Mucosa of descending colon (tissue), 3 donors: ENCODE results near the gene EMX1. TPM values are rescaled to one million over a fixed set of nuclear protein-coding genes. Genes with fewer than 3 reads are reported as not detected.

ENCODE experiments used
- ATAC-seq: fragments of 200-7000 bp; cut with Tn5 transposase; one replicate; pipeline ENCODE4 v1.9.1; 2020; ENCODE audit warnings: mild to moderate bottlenecking, moderate library complexity
- DNase-seq, 3 donors: peaks; one replicate each; pipeline ENCODE4 v3.0.0-alpha.2; 2020
- H3K36me3 ChIP-seq: fragments of 200-600 bp; one replicate; pipeline ENCODE4 v1.8.0; 2021; ENCODE audit warnings: low read depth, mild to moderate bottlenecking
- H3K4me1 ChIP-seq: fragments of 200-600 bp; one replicate; pipeline ENCODE4 v1.8.0; 2021; ENCODE audit warnings: low read depth, mild to moderate bottlenecking
- H3K4me3 ChIP-seq: fragments of 200-600 bp; one replicate; pipeline ENCODE4 v1.8.0; 2021; ENCODE audit warnings: mild to moderate bottlenecking
- H3K9me3 ChIP-seq: fragments of 200-600 bp; one replicate; pipeline ENCODE4 v1.8.0; 2021; ENCODE audit warnings: mild to moderate bottlenecking
- intact Hi-C, 2 donors: fragments of 100-400 bp; cut with DNase I in 1 of 2; cut with micrococcal nuclease in 1 of 2; formaldehyde crosslinking; loops; one replicate each; pipeline versions ENCODE4 v1.11.0 to v1.11.1; 2022; cut with DNase I, micrococcal nuclease
- total RNA-seq, 3 donors: library from RNA; stranded (reverse); fragmentation: NEBNext Ultra II Directional in 2 of 3; extraction: Animal tissue kit (Norgen Biotek cat#: 25700) in 2 of 3; gene quantifications; one replicate each; pipeline versions ENCODE4 v1.2.1 to v1.2.4, GENCODE V29; 2021 to 2023
- TF ChIP-seq, protein P1 (sequence below): fragments of 200-600 bp; IDR thresholded peaks from one replicate; pipeline ENCODE4 v1.8.0; 2022; ENCODE audit warnings: antibody characterized with exemption, mild to moderate bottlenecking
- donor health status: DM: no; HTN: no; CAD: no; lungs with moderate emphysema.
- donor health status: DM: no; HTN: no; CAD: no.
- donor health status: DM: no; HTN: yes; CAD: no.

The EMX1 gene
- total RNA-seq, 3 donors from 2014 or later, result 0.96 to 3.6 (median 1.6) TPM

DNA sequence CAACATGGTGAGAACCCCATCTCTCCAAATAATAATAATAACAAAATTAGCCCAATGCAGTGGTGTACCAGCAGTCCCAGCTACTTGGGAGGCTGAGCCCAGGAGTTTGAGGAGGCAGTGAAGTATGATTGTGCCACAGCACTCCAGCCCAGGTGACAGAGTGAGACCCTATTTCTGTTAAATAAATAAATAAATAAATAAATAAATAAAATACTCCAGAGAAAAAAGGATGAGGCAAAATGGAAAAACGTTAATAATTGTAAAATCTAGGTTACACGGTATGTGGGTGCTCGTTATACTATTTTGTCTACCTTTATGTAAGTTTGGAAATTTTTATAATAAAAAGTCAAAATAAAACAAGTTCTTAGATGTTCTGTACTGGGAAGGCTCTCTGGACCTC, 8.6 kb upstream of the EMX1 start:
- intact Hi-C loops, result no loop called here
- TF ChIP-seq, protein P1, sequence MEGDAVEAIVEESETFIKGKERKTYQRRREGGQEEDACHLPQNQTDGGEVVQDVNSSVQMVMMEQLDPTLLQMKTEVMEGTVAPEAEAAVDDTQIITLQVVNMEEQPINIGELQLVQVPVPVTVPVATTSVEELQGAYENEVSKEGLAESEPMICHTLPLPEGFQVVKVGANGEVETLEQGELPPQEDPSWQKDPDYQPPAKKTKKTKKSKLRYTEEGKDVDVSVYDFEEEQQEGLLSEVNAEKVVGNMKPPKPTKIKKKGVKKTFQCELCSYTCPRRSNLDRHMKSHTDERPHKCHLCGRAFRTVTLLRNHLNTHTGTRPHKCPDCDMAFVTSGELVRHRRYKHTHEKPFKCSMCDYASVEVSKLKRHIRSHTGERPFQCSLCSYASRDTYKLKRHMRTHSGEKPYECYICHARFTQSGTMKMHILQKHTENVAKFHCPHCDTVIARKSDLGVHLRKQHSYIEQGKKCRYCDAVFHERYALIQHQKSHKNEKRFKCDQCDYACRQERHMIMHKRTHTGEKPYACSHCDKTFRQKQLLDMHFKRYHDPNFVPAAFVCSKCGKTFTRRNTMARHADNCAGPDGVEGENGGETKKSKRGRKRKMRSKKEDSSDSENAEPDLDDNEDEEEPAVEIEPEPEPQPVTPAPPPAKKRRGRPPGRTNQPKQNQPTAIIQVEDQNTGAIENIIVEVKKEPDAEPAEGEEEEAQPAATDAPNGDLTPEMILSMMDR, result no peak
- no peak for ATAC-seq
- DNase-seq, result no peak
- no peaks in the 10 kb centered on the region for H3K9me3 ChIP-seq
- no peak overlapping the region for H3K4me3 ChIP-seq
- H3K4me1 ChIP-seq, result no peaks in the 10 kb centered on the region
- H3K36me3 ChIP-seq, result no peaks in the 10 kb centered on the region

DNA sequence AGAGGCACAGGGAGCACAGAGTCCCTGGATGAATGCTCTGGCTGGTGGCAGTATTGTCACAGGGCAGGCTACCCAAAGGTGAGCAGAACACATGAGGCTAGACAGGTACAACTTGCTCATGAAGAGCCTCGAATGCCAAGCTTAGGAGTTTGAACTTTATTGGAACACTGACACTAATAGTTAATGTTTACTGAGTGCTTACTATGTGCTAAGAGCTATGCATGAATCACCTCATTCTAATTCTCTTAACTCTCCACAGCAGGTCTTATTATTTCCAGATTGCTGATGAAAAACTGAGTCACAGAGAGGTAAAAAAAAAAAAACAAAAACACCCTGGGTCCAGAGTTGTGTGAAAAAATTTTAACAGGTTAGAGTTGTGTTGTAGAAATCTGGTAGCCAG, 6.1 kb upstream of the EMX1 start:
- DNase-seq (no peak), ATAC-seq (no peak)
- H3K4me1 ChIP-seq, result peaks cover 7% of the 10 kb centered on the region
- intact Hi-C loops, result no loop called here
- no peaks in the 10 kb centered on the region for H3K36me3 ChIP-seq
- no peaks in the 10 kb centered on the region for H3K9me3 ChIP-seq
- H3K4me3 ChIP-seq, result no peak overlapping the region
- TF ChIP-seq, protein P1, result no peak

DNA sequence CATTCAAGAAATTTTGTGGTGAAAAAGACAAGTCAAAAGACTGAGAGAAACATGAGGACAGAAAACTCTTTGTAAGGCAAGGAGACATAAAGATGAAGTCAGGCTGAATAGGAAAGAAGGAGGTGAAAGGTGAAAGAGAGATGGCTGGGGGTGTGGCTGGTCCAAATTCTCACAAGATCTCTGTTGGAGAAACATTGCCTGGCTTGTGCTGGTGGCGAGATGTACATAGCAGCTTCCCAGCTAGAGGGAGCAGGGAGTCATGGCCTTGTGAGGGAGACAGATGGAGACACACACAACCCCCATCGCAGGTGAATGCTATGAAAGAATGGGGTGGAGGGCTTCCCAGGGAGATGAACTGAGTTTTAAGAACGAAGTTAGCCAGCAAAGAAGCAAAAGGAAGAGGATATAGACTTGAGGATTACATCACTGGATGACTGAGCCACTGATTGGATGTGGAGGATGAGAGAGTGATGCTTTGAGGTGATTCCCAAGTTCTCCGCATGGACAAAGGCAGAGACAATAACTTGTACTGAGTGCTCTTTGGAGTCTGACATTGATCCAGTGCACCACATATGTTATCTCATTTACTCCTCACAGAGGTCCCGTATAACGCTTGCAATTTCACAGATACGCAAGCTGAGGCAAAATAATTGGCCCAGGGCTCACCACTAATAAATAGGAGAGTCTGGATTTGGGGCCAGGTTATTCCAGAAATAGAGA, 3.7 kb upstream of the EMX1 start:
- intact Hi-C loops, result no loop called here
- ATAC-seq (no peak), DNase-seq (no peak)
- H3K4me3 ChIP-seq, result no peak overlapping the region
- no peaks in the 10 kb centered on the region for H3K36me3 ChIP-seq
- peaks cover 26% of the 10 kb centered on the region for H3K4me1 ChIP-seq
- H3K9me3 ChIP-seq, result no peaks in the 10 kb centered on the region
- TF ChIP-seq, protein P1, result no peak

DNA sequence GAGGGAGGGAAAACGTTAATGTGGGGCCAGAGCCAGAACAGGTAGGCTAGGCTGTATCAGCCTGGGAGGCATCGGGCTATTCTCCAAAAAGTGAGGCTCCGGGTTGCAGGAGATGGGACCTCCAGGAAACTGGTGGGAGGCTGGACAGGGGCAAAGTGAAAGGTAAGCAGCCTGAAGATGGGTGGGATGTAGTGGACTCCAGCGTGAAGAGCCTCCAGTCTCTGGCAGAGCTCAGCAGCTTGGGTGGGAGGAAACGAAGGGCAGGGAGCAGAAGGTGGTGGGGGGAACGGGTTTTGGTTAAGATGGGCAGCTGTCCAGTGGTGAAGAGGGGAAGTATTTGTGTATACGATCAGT, 3.1 kb upstream of the EMX1 start:
- H3K36me3 ChIP-seq, result no peaks in the 10 kb centered on the region
- H3K4me3 ChIP-seq, result no peak overlapping the region
- no peak for DNase-seq
- no peak for ATAC-seq
- H3K4me1 ChIP-seq, result peaks cover 26% of the 10 kb centered on the region
- intact Hi-C loops, result no loop called here
- TF ChIP-seq, protein P1, result no peak
- H3K9me3 ChIP-seq, result no peaks in the 10 kb centered on the region

DNA sequence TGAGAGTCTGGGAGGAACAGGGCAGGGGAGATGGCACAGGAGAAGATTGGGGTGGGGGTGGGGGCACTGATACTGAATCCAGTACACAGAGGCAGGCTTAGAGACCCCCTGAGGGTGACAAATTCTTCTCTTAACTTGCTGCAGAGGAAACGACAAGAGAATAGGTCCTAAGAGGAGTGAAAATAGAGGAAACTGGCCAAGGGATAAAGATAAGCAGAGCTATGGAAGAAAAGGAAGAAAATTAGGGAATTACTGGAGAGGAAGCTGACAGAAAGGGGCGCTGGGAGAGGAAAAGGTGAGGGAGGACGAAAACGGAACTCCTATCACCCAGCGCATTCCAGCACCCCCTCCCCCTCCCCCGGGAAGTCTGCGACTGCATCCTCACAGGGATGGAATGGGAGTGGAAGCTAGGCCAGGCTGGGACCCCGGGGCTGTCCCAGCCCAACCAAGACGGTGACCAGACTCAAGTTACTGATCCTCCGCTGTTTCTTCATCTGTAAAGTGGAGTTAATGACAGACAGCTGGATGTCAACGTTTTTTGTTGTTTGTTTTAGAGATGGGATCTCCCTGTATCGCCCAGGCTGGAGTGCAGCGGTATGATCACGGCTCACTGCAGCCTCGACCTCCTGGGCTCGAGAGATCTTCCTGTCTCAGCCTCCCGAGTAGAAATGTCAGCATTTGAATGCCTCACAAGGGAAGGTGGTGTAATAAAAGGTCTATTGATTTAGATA, 2.6 kb upstream of the EMX1 start:
- H3K4me1 ChIP-seq, result peaks cover 26% of the 10 kb centered on the region
- TF ChIP-seq, protein P1, result no peak
- ATAC-seq, result no peak
- no peaks in the 10 kb centered on the region for H3K9me3 ChIP-seq
- no peak overlapping the region for H3K4me3 ChIP-seq
- intact Hi-C loops, result no loop called here
- H3K36me3 ChIP-seq, result no peaks in the 10 kb centered on the region
- DNase-seq, result no peak
